Neuronal stem cell (in vitro differentiated cells): ENCODE data around the gene RPL41.

ENCODE experiments used
- DNase-seq: peaks from one replicate; pipeline ENCODE4 v3.0.0-alpha.2; 2013; ENCODE audit warnings: low spot score
- H2AFZ ChIP-seq: one replicate; pipeline ENCODE4 v1.6.1; 2013; ENCODE audit warnings: mild to moderate bottlenecking, low read length, inconsistent platforms
- H2AK5ac ChIP-seq: 2 replicates; pipeline ENCODE4 v1.6.1; 2013; ENCODE audit warnings: low read depth, mild to moderate bottlenecking, inconsistent platforms, low read length, moderate library complexity, mixed read lengths
- H2BK120ac ChIP-seq: 2 replicates; pipeline ENCODE4 v1.6.1; 2013; ENCODE audit warnings: low read depth, mild to moderate bottlenecking, inconsistent platforms, low read length, moderate library complexity, mixed read lengths
- H2BK12ac ChIP-seq: one replicate; pipeline ENCODE4 v1.6.1; 2013; ENCODE audit warnings: low read length, inconsistent platforms
- H2BK15ac ChIP-seq: 2 replicates; pipeline ENCODE4 v1.6.1; 2013; ENCODE audit warnings: mild to moderate bottlenecking, low read length, inconsistent platforms, mixed read lengths
- H2BK5ac ChIP-seq: one replicate; pipeline ENCODE4 v1.6.1; 2013; ENCODE audit warnings: inconsistent platforms, mild to moderate bottlenecking, low read length, moderate library complexity
- H3K14ac ChIP-seq: one replicate; pipeline ENCODE4 v1.6.1; 2013; ENCODE audit warnings: low read length, inconsistent platforms
- H3K18ac ChIP-seq: 2 replicates; pipeline ENCODE4 v1.6.1; 2013; ENCODE audit warnings: low read length, inconsistent platforms
- H3K23ac ChIP-seq: 2 replicates; pipeline ENCODE4 v1.6.1; 2013; ENCODE audit warnings: low read depth, mild to moderate bottlenecking, mixed read lengths, low read length, inconsistent platforms; ENCODE audit not compliant: poor library complexity
- H3K27ac ChIP-seq: replicated peaks from 3 replicates; pipeline ENCODE4 v1.5.1; 2013; ENCODE audit warnings: low read length, inconsistent platforms
- H3K27me3 ChIP-seq, 3 experiments: 2 replicates each; pipeline ENCODE4 v1.6.1; 2013; ENCODE audit warnings: low read length in 3 of 3, mild to moderate bottlenecking in 2 of 3, inconsistent platforms in 1 of 3, low read depth in 1 of 3, mixed read lengths in 1 of 3, moderate library complexity in 1 of 3; ENCODE audit not compliant: control insufficient read depth in 3 of 3, insufficient read depth in 3 of 3
- H3K36me3 ChIP-seq, 2 donors: replicated peaks in 1 of 2; 2 replicates each; pipeline ENCODE4 v1.6.1; 2013; ENCODE audit warnings: low read length in 2 of 2; ENCODE audit not compliant: control insufficient read depth in 2 of 2, insufficient read depth in 2 of 2
- H3K4ac ChIP-seq: 2 replicates; pipeline ENCODE4 v1.6.1; 2013; ENCODE audit warnings: inconsistent platforms, mild to moderate bottlenecking, low read length, moderate library complexity
- H3K4me1 ChIP-seq, 2 donors: 1 replicate in 1 of 2; 2 replicates in 1 of 2; pipeline ENCODE4 v1.6.1; 2013; ENCODE audit warnings: low read length in 2 of 2, low read depth in 1 of 2; ENCODE audit not compliant: control insufficient read depth in 2 of 2, insufficient read depth in 1 of 2
- H3K4me2 ChIP-seq: one replicate; pipeline ENCODE4 v1.6.1; 2013; ENCODE audit warnings: mild to moderate bottlenecking, low read length, inconsistent platforms; ENCODE audit not compliant: insufficient read depth, poor library complexity, severe bottlenecking
- H3K4me3 ChIP-seq, 2 donors: 2 replicates each; pipeline ENCODE4 v1.5.1; 2013; ENCODE audit warnings: low read length in 2 of 2, mild to moderate bottlenecking in 2 of 2, inconsistent platforms in 1 of 2, moderate library complexity in 1 of 2
- H3K79me1 ChIP-seq: one replicate; pipeline ENCODE4 v1.6.1; 2013; ENCODE audit warnings: low read depth, mild to moderate bottlenecking, inconsistent platforms, low read length, moderate library complexity
- H3K9ac ChIP-seq: one replicate; pipeline ENCODE4 v1.6.1; 2013; ENCODE audit warnings: mild to moderate bottlenecking, low read depth, low read length, inconsistent platforms; ENCODE audit not compliant: poor library complexity
- H3K9me3 ChIP-seq, 2 donors: replicated peaks in 1 of 2; 2 replicates each; pipeline versions ENCODE3 to v1.6.1; 2013; ENCODE audit warnings: low read length in 2 of 2, mild to moderate bottlenecking in 2 of 2, inconsistent platforms in 1 of 2, low read depth in 1 of 2, mixed read lengths in 1 of 2, moderate library complexity in 1 of 2; ENCODE audit not compliant: control insufficient read depth in 2 of 2, insufficient read depth in 1 of 2
- H4K8ac ChIP-seq: one replicate; pipeline ENCODE4 v1.6.1; 2013; ENCODE audit warnings: low read depth, mild to moderate bottlenecking, inconsistent platforms, low read length, moderate library complexity
- H4K91ac ChIP-seq: one replicate; pipeline ENCODE4 v1.6.1; 2013; ENCODE audit warnings: low read length, low read depth, mild to moderate bottlenecking, inconsistent platforms; ENCODE audit not compliant: poor library complexity
- WGBS, 2 donors: extraction: QIAGEN DNeasy Blood & Tissue Kit; methylation state at CpG; one replicate each; pipeline ENCODE4 v1.1.7; 2013; ENCODE audit warnings: missing lambda C conversion rate in 2 of 2, mixed read lengths in 1 of 2; ENCODE audit not compliant: insufficient read length in 2 of 2, insufficient replicate concordance in 1 of 2; ENCODE audit errors: extremely low coverage in 2 of 2; 5-methylcytosine and 5-hydroxymethylcytosine counted together

RPL41 gene

GRCh38 chr12:56160193-56160763 lies 43.8 kb downstream of the RPL41 start:
- Histone ChIP-seq H3K36me3 (peaks cover 38 to 70% of the 10 kb centered on the region in 2 donors), H3K79me1 (no peaks in the 10 kb centered on the region), H3K4ac (no peak overlapping the region), H3K18ac (no peak overlapping the region), H3K27ac (peak overlapping the region; percentile 20), H3K9me3 (no peaks in the 10 kb centered on the region), H4K91ac (no peak overlapping the region), H3K9ac (no peak overlapping the region), H3K14ac (no peak overlapping the region), H3K4me1 (peaks cover 27 to 40% of the 10 kb centered on the region in 2 donors), H4K8ac (no peak overlapping the region), H2AFZ (no peak overlapping the region), H2BK15ac (no peak overlapping the region), H2BK5ac (no peak overlapping the region), H3K4me3 (peak overlapping the region; percentile 2 to 85), H2BK120ac (no peak overlapping the region), H3K23ac (no peak overlapping the region), H3K27me3 (no peaks in the 10 kb centered on the region), H2AK5ac (no peak overlapping the region), H2BK12ac (no peak overlapping the region), H3K4me2 (peak overlapping the region; percentile 41)
- no CpG with 5 or more reads among the region's 7 CpGs for WGBS, 2 donors
- DNase-seq: no peak

- no peaks in the 10 kb centered on the region for H3K9me3 ChIP-seq
- peak overlapping the region; percentile 58 for H3K27ac ChIP-seq
- no peaks in the 10 kb centered on the region for H3K27me3 ChIP-seq
- H4K91ac ChIP-seq: no peak overlapping the region
- H3K14ac ChIP-seq: no peak overlapping the region
- no peak overlapping the region for H2BK5ac ChIP-seq
- H3K36me3 ChIP-seq: peaks cover 38 to 70% of the 10 kb centered on the region in 2 donors
- H2BK120ac ChIP-seq: no peak overlapping the region
- no peak overlapping the region for H4K8ac ChIP-seq
- H3K79me1 ChIP-seq: peaks cover 3% of the 10 kb centered on the region
- no peak overlapping the region for H2BK12ac ChIP-seq
- peaks cover 27 to 40% of the 10 kb centered on the region in 2 donors for H3K4me1 ChIP-seq
- peak overlapping the region; percentile 47 for H3K4me2 ChIP-seq
- H3K9ac ChIP-seq: peak overlapping the region; percentile 18
- H3K18ac ChIP-seq: no peak overlapping the region
- H2AFZ ChIP-seq: no peak overlapping the region
- no peak overlapping the region for H3K23ac ChIP-seq
- H2BK15ac ChIP-seq: no peak overlapping the region
- H3K4me3 ChIP-seq: peak overlapping the region in 1 of 2 donors; percentile 58
- no peak overlapping the region for H3K4ac ChIP-seq
- DNase-seq: no peak
- no CpG with 5 or more reads among the region's 11 CpGs for WGBS, 2 donors
- no peak overlapping the region for H2AK5ac ChIP-seq
These were observed 44.7 kb downstream of the RPL41 start for GRCh38 chr12:56160894-56161689.

GRCh38 chr12:56161690-56162351 lies 45.4 kb downstream of the RPL41 start:
- H3K18ac ChIP-seq: no peak overlapping the region
- H3K4me3 ChIP-seq: no peak overlapping the region
- H3K23ac ChIP-seq: no peak overlapping the region
- H3K27ac ChIP-seq: peak overlapping the region; percentile 67
- H2AK5ac ChIP-seq: no peak overlapping the region
- no peak overlapping the region for H4K8ac ChIP-seq
- no peak overlapping the region for H2BK15ac ChIP-seq
- no peak overlapping the region for H3K14ac ChIP-seq
- H3K9ac ChIP-seq: no peak overlapping the region
- H3K27me3 ChIP-seq: no peaks in the 10 kb centered on the region
- no CpG with 5 or more reads among the region's 10 CpGs for WGBS, 2 donors
- no peak overlapping the region for H2BK120ac ChIP-seq
- no peak overlapping the region for H2BK5ac ChIP-seq
- H2BK12ac ChIP-seq: no peak overlapping the region
- H3K4ac ChIP-seq: no peak overlapping the region
- no peak overlapping the region for H2AFZ ChIP-seq
- DNase-seq: no peak
- peak overlapping the region; percentile 28 for H3K4me2 ChIP-seq
- peaks cover 40 to 76% of the 10 kb centered on the region in 2 donors for H3K36me3 ChIP-seq
- H3K79me1 ChIP-seq: peaks cover 3% of the 10 kb centered on the region
- no peak overlapping the region for H4K91ac ChIP-seq
- H3K9me3 ChIP-seq: no peaks in the 10 kb centered on the region
- H3K4me1 ChIP-seq: peaks cover 27 to 40% of the 10 kb centered on the region in 2 donors
